ENCODE results near the gene D2HGDH.
A peak's percentile ranks its signal among the peaks of the same experiment; 100 is the strongest.
"Not testable (repeated sequence)": the region's sequence is repeated elsewhere in the genome, so short reads cannot be mapped to it uniquely, and the experiment has no call there.

Gene D2HGDH

DNA sequence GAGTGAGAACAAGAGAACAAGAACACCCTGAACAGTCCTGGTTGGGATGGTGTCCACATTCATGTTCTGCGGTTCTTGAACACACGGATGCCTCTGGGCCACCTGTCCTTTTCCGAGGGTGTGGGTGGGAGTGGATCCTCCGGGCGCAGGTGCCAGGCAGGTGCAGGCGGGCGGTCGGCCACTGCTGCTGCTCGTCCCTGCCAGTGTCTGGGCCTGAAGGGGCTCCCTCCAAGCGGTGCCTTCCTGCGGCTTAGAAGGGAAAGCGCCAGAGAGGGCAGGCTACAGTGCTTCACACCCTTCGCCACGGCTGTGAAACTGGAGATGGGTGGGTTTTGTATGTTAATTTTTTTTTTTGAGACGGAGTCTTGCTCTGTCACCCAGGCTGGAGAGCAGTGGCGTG, 8.0 kb upstream of the D2HGDH start:
- DNase-seq = no peak

DNA sequence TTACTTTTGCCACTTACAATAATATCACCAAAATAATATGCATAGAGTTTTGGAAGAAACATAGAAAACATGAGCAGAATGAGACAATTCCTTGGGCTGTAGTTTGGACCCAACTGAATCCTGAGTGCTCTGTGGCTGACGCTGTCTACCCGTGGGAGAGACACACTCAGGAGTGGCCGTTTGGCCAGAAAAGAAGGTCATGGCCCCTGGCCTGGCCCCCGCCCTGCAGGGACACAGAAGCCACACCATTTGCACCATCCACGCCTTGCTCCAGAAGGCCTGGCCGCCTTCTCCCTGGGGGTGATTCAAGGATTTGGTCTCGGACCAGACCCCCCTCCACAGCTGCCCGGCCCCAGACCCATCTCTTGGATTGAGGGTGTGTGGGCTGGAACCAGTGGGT, 6.4 kb upstream of the D2HGDH start:
- DNase-seq = no peak

DNA sequence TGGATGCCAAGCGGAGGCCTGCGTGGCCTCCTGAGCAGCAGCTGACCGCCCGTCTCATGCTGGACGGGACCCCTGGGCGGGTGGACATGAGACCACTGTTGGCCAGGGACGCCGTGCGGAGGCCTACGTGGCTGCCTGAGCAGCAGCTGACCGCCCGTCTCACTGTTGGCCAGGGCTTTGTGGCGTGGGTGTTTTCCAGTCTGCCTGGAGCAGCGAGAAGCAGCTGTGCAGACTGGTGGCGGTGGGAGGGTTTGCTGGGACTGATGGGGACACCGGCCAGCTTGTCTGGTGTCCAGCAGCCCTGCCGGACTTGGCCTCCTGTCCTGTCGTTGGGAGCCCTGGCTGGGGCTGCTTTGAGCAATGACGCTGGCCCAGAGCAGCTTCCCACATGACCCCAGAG, 5.8 kb upstream of the D2HGDH start:
- no peak for DNase-seq

DNA sequence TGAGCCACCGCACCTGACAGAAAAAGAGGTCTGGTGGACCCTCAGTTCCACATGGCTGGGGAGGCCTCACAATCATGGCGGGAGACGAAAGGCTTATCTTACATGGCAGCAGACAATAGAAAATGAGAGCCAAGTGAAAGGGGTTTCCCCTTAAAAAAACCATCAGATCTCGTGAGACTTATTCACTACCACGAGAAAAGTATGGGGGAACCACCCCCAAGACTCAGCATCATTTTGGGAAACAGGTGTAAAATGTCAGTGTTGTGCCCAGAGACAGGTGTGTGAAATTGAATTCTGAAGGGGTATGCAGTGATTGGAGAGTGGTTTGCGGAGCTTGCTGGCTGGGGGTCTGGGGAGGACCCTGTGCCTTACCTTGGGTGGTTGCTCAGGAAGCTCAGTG, 4.6 kb upstream of the D2HGDH start:
- DNase-seq = no peak

DNA sequence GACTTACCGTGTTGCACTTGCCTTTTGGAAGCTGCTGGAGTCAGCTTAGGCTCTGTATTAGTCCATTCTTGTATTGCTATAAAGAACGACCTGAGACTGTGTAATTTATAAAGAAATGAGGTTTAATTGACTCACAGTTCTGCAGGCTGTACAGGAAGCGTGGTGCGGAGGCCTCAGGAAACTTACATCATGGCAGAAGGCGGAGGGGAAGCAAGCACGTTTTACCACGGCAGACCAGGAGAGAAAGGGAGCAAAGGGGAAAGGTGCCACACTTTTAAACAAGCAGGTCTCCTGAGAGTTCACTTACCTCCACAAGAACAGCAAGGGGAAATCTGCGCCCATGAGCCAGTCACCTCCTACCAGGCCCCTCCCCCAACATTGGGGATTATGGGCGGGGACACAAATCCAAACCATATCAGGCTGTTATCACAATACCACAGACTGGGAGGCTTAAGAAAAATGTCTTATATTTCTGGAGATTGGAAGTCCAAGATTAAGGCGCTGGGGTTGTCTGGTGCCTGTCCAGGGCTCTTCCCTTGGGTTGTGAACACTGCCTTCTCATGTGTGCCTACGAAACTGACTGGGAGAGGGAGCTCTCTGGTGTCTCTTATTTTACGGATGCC, 3.6 kb upstream of the D2HGDH start:
- no peak for DNase-seq

DNA sequence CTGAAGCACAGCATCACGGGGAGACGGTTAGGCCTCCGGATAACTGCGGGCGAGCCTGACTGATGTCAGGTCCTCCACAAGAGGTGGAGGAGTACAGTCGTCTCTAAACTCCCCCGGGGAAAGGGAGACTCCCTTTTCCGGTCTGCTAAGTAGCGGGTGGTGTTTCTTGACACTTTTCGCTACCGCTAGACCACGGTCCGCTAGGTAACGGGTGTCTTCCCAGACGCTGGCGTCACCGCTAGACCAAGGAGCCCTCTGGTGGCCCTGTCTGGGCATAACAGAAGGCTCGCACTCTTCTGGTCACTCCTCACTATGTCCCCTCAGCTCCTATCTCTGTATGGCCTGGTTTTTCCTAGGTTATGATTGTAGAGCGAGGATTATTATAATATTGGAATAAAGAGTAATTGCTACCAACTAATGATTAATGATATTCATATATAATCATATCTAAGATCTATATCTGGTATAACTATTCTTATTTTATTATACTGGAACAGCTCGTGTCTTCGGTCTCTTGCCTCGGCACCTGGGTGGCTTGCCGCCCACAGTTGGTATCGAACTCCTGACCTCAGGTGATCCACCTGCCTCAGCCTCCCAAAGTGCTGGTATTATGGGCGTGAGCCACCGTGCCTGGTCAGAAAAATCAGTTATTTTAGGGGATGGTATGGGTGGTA, 1.8 kb upstream of the D2HGDH start:
- peak; percentile 50 to 55 for DNase-seq

DNA sequence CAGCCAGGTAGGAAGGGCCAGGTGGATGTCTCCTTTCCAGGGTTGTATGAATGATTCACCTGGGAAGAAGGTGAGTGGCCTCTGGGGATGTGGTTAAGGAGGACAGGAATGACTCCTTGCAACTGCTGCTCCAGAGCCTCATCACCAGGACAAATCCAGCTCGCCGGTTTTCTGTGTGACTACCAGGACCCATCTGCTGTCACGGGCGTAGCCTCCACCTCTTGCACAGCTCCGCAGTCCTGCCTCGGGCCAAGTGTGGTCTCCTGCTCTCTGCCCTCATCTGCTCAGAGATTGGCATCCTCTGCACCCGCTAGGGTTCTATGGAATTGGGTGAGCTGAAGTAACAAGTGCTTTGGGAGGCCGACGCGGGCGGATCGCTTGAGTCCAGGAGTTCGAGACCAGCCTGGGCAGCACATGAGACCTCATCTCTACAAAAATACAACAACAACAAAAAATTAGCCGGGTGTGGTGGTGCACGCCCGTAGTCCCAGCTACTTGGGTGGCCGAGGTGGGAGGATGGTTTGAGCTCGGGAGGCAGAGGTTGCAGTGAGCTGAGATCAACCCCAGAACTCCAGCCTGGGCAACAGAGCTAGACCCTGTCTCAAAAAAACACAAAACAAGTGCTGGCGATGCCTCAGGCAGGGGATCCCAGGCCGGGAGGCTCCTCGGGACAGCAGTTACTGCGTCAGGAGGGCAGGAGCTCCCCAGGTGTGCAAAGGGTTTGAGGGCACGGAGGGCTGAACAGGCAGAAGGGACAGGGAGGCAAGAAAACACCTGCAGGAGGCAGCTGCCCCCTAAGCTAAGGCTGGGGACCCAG, 831 bp upstream of the D2HGDH start:
- DNase-seq = no peak

DNA sequence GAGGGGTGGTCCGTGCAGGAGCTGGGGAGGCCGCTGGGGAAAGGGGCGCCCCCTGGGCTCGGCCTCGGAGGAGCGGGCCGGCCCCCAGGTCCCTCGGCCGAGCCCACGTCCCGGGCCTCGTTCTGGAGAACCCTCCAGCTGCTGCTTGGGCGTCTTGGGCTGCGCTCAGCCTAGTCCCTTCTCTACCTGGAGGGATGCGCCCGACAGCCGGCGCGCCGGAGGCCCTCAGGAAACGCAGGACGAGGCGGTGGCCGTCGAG, 293 bp upstream of the D2HGDH start:
- DNase-seq = no peak

DNA sequence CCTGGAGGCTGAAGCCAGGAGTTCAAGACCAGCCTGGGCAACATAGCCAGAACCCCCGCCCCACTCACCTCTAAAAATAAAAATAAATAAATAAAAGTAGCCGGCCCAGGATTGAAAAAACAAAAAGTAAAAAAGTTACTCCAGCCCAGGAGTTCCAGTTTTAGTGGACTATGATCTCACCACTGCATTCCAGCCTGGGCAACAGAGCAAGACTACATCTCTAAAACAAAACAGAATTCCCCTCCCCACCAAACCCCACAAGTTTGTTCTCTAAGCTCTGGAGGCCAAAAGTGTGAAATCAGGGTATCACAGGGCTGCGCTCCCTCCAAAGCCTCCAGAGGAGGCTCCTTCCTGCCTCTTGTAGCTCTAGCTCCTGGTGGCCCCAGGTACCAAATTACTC, 1.7 kb downstream of the D2HGDH start:
- no peak for DNase-seq

DNA sequence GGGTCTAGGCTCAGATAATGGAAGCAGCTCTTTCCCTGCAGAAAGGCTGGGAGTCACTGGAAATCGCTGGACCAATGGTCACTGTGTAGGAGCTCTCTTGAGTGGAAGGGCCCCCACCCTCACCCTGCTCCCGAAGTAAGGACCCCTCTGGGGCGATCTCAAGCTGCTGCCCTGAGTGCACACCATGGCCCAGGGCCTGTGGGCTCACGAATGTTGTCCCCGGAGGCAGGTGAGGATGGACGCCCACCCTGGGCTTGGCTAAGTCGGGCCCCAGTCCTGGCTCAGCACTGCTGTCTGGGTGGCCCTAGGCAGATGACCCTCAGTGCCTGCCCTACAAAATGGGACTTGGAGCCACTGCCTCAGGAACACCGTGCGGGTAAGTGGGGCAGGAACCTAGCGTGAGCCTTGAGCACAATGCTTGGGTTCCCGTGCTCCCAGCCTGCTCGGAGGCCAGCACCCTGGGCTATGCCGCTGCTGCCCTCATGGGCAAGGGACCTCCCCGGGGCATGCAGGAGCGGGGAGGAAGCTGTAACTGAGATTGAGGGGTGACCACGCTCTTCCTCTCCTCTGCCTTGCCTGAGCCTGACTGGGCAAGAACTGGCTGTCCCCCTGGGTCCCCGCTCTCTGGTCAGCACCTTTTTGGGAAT, 3.7 kb downstream of the D2HGDH start:
- DNase-seq = no peak

DNA sequence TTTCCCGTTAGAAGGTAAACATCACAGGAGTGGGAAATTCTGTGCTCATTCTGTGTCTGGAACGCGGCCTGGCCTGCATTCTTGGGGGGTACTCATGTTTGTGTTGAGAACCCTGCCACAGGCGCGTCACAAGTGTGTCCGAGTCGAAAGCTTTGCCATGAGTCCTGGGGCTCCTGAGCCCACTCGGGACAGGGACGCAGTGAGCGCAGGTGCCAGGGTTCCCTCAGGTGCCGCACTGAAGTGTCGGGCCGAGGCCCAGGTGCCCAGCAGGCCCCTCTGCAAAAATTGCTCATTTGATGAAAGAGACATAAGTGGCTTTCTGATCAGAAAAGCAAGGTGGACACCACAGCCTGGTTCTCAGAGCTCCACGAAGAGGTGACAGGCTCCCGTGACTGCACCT, 4.7 kb downstream of the D2HGDH start:
- DNase-seq = no peak

DNA sequence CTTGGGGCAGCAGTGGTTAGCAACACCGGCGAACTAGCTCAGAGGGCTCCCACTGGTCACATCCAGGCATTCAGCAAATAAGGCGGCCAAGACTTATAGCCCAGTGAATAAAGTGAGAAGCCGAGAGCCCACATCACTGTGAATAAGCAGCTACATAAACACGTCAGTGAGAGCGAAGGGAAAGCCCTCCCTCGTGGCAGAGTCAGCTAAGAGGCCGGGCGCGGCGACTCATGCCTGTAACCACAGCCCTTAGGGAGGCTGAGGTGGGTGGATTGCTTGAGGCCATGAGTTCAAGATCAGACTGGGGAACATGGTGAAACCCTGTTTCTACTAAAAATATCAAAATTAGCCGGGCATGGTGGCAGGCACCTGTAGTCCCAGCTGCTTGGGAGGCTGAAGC, 5.2 kb downstream of the D2HGDH start:
- peak; percentile 60 to 61 for DNase-seq

DNA sequence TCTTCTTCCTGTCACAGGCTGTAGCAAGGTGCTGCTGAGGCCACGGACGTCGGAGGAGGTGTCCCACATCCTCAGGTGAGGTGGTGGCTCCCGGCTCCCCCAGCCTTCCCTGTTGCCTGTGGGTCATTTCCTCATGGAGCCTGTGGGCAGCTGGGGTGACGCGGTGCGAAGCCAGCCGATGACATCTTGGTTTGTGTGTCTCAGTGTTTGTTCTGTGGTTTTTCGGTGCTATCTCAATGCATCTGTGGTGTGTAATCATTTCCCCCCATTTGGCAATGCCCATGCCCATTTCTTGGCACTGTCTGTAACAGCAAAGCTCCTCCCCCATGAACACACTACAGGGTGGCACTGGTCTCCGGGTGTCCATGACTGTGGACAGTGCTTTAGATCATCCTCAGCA, 6.6 kb downstream of the D2HGDH start:
- DNase-seq = peak; percentile 19 to 25

DNA sequence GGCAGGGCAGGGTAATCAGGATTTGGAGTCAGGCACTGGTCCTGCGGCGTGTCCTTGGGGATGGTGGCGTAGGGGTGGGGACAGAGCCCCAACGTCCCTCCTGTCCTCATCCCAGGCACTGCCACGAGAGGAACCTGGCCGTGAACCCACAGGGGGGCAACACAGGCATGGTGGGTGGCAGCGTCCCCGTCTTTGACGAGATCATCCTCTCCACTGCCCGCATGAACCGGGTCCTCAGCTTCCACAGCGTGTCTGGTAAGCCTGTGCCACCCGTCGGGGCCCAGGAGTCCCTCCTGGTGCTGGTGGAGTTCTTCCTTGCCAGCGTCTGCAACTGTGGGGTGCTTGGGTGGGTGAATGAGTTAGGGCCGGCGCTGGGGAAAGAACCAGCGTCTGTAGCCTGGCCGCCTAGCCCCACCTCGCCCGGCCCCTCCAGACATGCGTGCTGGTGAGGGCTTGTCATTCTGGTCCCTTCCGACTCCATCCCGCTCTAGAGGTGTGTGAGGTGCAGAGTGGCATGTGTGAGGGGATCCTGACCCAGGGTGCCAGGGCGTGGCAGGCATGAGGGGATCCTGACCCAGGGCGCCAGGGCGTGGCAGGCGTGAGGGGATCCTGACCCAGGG, 8.0 kb downstream of the D2HGDH start:
- no peak for DNase-seq

DNA sequence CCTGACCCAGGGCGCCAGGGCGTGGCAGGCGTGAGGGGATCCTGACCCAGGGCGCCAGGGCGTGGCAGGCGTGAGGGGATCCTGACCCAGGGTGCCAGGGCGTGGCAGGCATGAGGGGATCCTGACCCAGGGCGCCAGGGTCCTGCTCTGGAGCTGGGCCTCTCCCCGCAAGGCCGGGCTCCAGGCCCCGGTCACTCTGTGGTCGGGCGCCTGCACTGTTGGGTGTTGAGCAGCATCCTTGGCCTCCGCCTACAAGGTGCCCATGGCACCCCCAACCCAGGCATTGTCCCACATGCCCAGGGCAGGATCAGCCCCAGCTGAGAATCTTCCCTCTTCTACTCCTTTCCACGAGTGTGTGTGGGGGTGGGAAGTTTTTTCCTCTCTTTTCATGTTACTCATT, 8.6 kb downstream of the D2HGDH start:
- DNase-seq = not testable (repeated sequence)

DNA sequence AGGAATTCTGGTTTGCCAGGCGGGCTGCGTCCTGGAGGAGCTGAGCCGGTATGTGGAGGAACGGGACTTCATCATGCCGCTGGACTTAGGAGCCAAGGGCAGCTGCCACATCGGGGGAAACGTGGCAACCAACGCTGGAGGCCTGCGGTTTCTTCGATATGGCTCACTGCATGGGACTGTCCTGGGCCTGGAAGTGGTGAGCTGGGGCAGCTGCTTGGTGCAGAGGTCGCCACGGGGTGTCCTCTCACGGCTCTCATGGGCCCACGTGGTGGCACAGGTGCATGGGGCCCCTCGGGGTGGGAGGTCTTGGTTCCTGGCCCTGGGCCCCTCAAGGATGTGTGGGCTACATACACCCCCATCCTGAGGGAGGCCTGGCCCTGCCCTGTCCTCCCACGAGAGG, 9.2 kb downstream of the D2HGDH start:
- DNase-seq = no peak

DNA sequence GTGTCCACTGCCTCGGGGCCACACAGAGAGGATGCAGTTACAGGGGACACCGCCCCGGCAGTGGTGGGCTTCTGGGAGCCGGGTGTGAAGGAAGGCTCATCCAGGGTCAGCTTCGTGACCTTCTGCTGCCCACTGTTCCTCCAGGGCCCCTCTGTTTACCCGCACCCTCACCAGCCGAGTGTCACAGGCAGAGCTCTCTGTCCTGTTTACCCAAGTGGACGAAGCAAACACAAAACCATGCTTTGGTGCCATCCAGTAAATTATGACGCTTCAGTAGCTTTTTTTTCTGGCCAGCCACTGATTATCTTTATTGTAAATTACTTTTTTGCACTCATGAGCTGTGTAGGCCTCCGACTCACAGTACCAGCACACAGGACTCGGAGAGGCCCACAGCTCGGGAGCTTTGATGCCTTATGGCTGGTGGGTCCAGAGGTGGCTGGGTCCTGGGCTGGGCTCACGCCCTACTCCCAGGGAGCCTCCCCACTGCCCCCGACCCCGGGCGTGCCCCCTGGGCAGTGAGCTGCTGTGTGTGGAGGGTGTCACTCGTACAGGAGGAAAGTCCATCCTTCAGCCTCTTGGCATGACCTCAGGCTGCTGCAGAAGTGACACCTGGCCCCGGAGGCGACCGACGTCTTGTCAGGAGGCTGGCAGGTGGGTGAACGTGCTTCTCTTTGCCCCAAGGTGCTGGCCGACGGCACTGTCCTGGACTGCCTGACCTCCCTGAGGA, 9.8 kb downstream of the D2HGDH start:
- DNase-seq = no peak

DNA sequence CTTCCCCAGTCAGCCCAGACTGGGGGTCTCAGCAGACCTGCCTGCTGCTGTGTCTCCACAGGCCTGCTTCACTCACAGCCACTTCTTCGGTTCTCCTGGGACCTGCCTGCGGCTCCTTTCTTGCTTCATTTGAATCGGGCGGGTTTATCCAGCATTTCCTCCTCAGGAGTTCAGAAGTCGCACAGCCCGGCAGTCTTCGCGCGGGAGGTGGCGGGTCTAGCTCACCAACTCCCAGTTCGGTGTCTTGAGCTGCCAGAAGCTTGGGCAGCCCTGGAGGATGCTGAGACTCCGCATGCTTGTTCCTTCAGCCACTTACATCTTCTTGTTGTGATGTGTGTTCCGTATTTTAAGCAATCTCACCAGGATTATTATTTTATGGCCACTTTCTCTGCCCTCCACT, 10.8 kb downstream of the D2HGDH start:
- DNase-seq = no peak

DNA sequence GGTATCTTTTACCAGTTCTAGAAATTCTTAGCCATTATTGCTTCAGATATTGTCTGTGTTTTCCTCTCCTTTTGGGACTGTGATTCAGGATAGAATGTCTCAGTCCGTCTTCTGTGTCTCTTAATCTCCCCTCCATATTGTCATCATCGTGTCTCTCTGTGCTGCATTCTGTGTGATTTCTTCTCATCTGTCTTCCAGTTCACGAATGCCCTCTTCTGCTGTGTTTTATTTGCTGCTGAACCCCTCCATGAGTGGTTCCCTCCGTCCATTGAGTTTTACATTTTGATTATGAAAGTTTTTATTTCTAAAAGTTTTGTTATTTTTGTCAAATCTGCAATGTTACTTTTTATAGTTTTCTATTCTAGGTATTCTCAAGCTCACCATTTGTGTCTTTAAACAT, 11.7 kb downstream of the D2HGDH start:
- DNase-seq = no peak

DNA sequence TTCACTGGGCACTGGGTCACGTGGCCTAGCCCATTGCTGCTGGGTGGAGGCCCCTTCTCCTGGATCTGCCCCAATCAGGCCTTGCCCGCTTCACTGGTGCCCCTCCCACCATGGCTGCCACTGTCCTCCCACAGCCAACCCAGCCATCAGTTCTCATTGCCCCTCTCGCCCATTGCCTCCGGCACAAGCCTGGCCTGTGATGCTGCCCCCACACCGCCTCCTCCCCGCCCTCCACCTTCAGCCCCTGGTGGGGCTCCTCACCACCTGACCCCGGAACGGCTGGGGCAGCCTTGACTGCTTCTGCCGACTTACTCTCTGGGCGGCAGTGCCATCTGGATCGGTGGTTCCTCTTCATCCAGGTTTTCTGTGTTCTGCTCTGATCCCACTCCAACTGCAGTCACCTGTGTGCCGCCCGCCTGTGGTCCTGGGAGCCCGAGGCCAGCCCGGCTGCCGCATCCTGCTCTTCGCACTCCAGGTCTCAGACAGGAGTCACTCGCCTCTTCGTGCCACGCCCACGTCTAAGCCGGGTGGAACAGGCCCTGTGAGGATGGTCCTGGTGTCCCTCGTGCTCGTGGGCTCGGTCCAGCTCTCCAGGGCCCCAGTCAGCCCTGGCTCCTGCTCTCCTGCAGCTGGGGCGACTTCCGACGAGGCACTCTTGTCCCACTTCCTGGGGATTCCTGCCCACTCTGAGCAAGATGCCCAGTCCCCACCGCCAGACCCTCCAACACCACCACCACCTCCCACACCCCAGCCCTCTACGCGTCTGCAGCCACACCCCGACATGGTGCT, 14.2 kb downstream of the D2HGDH start:
- no peak for DNase-seq

DNA sequence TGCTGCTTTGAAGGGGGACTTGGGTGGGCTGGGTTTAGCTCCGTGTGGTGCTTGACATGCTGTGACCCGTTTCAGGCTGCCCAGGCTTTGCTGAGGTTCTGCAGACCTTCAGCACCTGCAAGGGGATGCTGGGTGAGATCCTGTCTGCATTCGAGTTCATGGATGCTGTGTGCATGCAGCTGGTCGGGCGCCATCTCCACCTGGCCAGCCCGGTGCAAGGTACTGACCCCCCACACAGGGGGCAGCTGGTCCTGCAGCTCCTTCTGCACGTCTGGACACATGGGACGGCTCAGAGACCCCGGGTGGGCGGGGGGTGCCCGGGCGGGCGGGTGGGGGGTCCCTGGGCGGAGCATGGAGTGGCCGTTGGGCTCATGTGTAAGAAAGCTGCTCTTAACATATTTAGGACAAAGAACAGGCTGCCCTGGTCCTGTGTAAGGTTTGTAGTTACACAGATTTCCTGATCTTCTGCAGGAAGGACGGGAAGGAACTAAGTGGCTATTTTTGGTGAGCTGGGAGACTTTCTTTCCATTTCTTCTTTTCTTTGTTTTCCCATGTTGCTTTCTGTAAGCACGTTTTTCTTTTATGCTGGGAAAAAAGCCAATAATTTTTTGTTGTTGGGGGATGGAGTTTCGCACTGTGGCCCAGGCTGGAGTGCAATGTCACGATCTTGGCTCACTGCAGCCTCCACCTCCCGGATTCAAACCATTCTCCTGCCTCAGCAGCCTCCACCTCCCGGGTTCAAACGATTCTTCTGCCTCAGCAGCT, 15.8 kb downstream of the D2HGDH start:
- no peak for DNase-seq

All from activated CD4-positive, alpha-beta T cell treated with anti-CD3 and anti-CD28 coated beads for 4 hours (primary cell).